NCI-H2107 treated with DMSO at 0.1 percent for 48 hours (cell line): ENCODE data around the gene PTGS2.

Experiments
- DNase-seq: peaks from one replicate; lab custom pipeline; 2025; ENCODE audit not compliant: unreplicated experiment; lab: John Stamatoyannopoulos, UW

Gene PTGS2

GRCh38 chr1:186680245-186681061 lies at the start of gene PTGS2:
PTGS2 (minus strand) TSS chr1:186680423; CDS start chr1:186680290, 133 bp downstream.
- DNase-seq: peak; percentile 22

GRCh38 chr1:186722711-186723309 lies 42.6 kb upstream of the PTGS2 start:
- DNase-seq: no peak

- DNase-seq: no peak
Measured at GRCh38 chr1:186717286-186717685, 37.1 kb upstream of the PTGS2 start.

GRCh38 chr1:186715887-186716809 lies 35.9 kb upstream of the PTGS2 start:
- DNase-seq: no peak

- DNase-seq: no peak
Measured at GRCh38 chr1:186710696-186711095, 30.5 kb upstream of the PTGS2 start.

- DNase-seq: no peak
Measured at GRCh38 chr1:186708694-186709097, 28.5 kb upstream of the PTGS2 start.

- no peak for DNase-seq
Measured at GRCh38 chr1:186703209-186703766, 23.1 kb upstream of the PTGS2 start.

- no peak for DNase-seq
Measured at GRCh38 chr1:186700722-186701121, 20.5 kb upstream of the PTGS2 start.

- no peak for DNase-seq
Measured at GRCh38 chr1:186699519-186699918, 19.3 kb upstream of the PTGS2 start.

GRCh38 chr1:186689907-186690306 lies 9.7 kb upstream of the PTGS2 start:
- DNase-seq: no peak

GRCh38 chr1:186689376-186689775 lies 9.2 kb upstream of the PTGS2 start:
- DNase-seq: no peak

GRCh38 chr1:186683652-186684410 lies 3.6 kb upstream of the PTGS2 start:
- DNase-seq: no peak

- no peak for DNase-seq
Measured at GRCh38 chr1:186682736-186683135, 2.5 kb upstream of the PTGS2 start.

- DNase-seq: no peak
Measured at GRCh38 chr1:186681801-186682200, 1.6 kb upstream of the PTGS2 start.

- DNase-seq: no peak
Measured at GRCh38 chr1:186681121-186681520, 898 bp upstream of the PTGS2 start.

- no peak for DNase-seq
Measured at GRCh38 chr1:186679924-186680244, 339 bp downstream of the PTGS2 start.

- no peak for DNase-seq
Measured at GRCh38 chr1:186678155-186678554, 2.1 kb downstream of the PTGS2 start.

- no peak for DNase-seq
Measured at GRCh38 chr1:186672596-186672995, 7.6 kb downstream of the PTGS2 start.

GRCh38 chr1:186672131-186672530 lies 8.1 kb downstream of the PTGS2 start:
- DNase-seq: no peak

GRCh38 chr1:186671136-186671825 lies 8.9 kb downstream of the PTGS2 start:
- DNase-seq: no peak
